PC-9 (cell line): ENCODE data around the gene FAM241B.

Source experiments
- CTCF ChIP-seq: fragments of 200-600 bp; sonication (generic); conservative IDR thresholded peaks from 2 replicates; pipeline ENCODE4 v1.6.1; 2017; ENCODE audit warnings: mixed run types, antibody characterized with exemption, mild to moderate bottlenecking, moderate library complexity
- EZH2 ChIP-seq: fragments of 200-600 bp; sonication (generic); IDR thresholded peaks from 2 replicates; pipeline ENCODE4 v1.8.0; 2017; ENCODE audit warnings: antibody characterized with exemption, low read depth

DNA sequence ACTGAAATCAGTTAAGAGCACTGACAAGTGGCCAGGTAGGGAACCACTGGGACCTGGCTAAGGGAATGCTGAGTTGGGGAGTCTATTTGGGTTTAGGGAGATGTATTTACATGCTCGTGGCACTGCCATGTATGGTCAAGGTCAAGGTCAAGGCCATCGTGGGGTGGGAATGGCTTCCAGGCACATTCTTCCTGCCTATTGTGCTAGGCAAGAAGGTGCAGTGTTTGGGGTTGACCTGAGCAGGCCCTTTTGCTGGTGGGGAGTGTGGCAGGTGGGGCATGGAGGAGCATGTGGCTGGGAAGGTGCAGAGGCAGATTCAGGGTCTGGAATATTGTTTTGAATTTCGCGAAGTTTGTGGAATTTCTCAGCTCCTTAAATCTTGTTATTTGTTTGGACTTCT, 17.8 kb downstream of the FAM241B start:
- TF ChIP-seq CTCF (no peak), EZH2 (no peak)
